ENCODE results near the gene SLC38A6.

Gene SLC38A6

GRCh38 chr14:60980811-60981632, at the start of gene SLC38A6, which contains the start of gene TRMT5:
SLC38A6 (plus strand) TSS chr14:60981245; CDS start chr14:60981278, 33 bp downstream.
TRMT5 (minus strand) TSS chr14:60981079; CDS start chr14:60980973, 106 bp downstream.
- peak; percentile 98 for DNase-seq (ENCODE audit: low read depth)

DNA sequence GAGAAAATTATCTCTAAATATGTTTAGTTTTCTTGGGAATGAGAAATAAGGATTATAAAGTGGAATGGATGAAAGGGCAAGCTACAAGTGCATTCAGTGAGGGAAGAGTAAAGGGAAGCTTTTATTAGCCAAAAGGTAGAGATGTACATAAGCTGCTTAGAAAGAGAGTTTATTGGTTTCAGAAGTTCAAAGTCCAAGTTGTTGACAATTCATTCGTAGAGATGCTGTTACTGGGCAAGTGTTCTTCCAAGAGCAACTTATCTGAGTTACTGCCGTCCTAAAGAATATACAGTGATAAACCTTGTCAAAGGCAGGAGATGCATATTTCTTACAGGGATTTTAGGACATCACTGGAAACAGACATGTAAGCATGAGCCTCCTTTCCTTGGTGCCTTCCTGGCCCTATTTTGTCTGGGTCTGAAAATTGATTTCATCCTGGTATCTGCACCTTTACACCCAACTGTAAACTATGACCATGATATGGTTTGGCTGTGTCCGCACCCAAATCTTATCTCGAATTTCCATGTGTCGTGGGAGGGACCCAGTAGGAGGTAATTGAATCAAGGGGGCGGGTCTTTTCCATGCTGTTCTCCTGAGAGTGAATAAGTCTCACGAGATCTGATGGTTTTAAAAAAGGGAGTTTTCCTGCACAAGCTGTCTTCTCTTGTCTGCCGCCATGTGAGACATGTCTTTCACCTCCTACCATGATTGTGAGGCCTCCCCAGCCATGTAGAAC, 47.0 kb upstream of the SLC38A6 start:
- DNase-seq (ENCODE audit: low read depth) = no peak

DNA sequence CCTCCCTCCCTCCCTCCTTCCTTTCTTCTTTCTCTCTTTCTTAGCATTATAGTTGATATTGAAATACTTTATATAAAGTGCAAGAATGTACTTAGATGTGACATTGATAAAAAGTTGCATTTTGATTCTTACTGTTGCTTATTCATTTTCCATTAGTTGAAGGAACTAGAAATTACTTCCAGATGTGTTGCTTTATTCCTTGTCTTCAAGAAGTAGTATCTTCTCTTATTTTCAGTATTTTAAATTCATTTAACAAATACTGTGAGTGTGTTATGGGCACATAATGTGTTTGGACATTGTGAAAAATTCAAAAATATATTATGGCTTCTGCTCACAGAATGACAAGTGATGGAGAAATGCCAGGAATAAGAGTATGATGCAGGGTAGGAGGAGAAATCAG, 45.7 kb upstream of the SLC38A6 start:
- no peak for DNase-seq (ENCODE audit: low read depth)

DNA sequence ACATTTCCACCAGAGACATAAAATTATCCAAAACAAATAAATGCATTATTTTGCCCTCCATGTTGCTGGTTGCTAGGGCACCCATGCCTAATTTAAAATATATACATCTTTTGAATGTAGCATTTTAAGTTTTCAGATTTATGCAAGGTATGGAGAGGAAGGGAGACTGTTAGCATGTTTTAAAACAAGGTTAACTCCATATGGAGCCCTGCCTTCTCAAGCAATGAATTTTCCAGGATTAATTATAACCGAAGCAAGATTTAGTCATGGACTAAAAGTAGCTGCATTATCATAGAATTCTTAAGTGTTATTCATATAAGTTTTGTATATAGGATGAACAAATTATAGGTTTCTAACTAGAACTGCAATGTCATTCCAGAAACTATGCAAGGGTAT, 37.4 kb upstream of the SLC38A6 start:
- no peak for DNase-seq (ENCODE audit: low read depth)

- DNase-seq (ENCODE audit: low read depth) = no peak
Observed at GRCh38 chr14:60944204-60944603, 36.8 kb upstream of the SLC38A6 start.

DNA sequence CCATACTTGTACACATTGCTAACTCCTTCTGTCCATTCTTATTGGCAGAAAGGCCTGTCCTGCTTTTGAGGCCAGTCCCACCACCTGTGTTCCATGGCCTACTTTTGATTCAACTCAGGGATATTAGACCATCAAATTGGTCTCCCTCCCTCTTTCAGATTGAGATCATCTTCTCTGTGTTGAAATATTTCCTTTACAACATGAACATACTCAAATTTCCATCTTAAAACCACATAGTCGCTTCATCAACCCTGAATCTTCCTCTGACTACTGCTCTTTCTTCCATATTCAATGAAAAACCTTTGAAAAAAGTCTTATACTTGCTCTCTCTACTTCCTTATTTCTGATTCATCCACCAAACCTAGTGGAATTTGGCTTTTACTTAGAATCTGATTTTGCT, 35.1 kb upstream of the SLC38A6 start:
- no peak for DNase-seq (ENCODE audit: low read depth)

GRCh38 chr14:60946773-60947172, 34.3 kb upstream of the SLC38A6 start:
- DNase-seq (ENCODE audit: low read depth) = no peak

- no peak for DNase-seq (ENCODE audit: low read depth)
Observed at GRCh38 chr14:60951776-60952435, 29.1 kb upstream of the SLC38A6 start.

- DNase-seq (ENCODE audit: low read depth) = no peak
Observed at GRCh38 chr14:60956202-60956601, 24.8 kb upstream of the SLC38A6 start.

DNA sequence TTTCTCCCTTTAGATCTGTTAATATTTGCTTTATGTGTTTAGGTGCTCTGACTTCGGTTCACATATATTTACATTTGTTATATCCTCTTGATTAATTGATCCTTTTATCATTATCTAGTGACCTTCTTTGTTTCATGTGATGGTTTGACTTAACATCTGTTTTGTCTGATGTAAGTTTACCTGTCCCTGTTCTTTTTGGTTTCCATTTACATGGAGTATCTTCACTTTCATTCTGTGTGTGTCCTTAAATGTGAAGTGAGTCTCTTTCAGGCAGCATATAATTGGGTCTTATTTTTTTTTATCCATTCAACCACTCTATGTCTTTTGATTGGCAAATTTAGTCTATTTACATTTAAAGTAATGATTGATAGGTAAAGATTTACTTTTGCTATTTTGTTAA, 24.4 kb upstream of the SLC38A6 start:
- DNase-seq (ENCODE audit: low read depth) = no peak

DNA sequence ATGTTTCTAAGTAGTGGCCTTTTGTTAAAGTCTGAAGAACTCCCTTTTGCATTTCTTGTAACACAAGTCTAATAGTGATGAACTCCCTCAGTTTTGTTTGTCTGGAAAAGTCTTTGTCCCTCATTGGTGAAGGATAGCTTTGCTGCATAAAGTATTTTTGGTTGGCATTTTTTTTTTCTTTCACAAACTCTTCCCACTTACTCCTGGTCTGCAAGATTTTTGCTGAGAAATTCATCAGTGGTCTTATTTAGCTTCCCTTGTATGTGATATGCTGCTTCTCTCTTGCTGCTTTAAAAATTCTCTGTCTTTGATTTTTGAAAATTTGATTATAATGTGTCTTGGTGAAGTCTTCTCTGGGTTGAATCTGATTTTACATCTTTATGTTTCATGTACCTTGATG, 22.9 kb upstream of the SLC38A6 start:
- DNase-seq (ENCODE audit: low read depth) = no peak

DNA sequence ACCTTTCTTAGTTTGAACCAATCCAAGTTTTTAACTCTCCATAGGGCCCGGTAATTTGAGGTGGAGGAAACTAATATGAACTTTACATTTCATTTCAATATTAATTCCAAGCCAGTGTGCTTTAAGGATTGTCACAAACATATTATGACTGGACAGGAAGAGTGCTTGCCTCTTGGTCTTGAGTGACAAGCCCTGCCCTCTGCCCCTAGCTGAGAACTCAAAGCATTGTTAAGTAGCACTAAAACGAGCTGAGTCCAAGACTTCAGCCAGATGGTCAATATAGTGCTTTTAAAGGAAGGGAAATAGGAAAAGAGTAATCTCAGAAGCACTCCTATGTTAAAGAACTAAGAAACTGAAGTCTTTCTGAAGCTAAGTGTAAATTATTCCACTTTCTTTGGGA, 17.3 kb upstream of the SLC38A6 start:
- no peak for DNase-seq (ENCODE audit: low read depth)

DNA sequence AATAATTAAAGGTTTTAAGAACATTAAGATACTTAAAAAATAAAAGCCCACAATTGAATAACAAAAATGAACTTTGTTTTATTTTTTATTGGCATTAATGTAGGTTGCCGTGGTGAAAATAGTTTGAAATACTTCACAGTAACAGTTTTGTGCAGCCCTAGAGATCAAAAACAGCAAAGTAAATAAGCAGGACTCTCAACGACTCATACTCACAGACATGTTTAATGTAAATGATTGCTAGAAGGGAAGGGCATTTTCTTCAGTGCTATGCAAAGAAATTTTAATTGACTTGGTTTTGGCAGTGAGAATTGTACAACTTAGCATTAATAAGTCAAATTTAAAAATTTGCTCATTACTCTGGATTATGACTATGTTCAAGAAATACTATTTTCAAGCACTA, 16.1 kb upstream of the SLC38A6 start:
- peak; percentile 32 for DNase-seq (ENCODE audit: low read depth)

GRCh38 chr14:60965402-60965801, 15.6 kb upstream of the SLC38A6 start:
- DNase-seq (ENCODE audit: low read depth) = peak; percentile 64

DNA sequence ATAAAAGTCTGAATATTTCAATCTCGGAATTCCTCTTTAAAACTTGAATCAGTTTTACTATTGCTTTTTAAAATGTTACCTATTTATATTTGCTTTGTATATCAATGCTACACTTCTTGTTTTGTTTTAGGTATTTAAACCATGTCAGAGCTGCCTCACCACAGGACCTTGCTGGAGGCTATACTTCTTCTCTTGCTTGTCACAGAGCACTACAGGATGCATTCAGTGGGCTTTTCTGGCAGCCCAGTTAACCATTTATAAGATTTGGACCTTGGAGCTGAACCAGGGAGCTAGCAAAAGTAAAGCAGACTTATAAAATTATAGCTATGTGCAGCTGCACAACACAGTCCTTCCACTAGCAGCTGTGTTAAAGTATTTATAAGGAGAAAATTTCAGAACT, 12.9 kb upstream of the SLC38A6 start:
- no peak for DNase-seq (ENCODE audit: low read depth)

- DNase-seq (ENCODE audit: low read depth) = no peak
Observed at GRCh38 chr14:60968671-60969070, 12.4 kb upstream of the SLC38A6 start.

GRCh38 chr14:60970146-60970545, 10.9 kb upstream of the SLC38A6 start:
- DNase-seq (ENCODE audit: low read depth) = no peak

DNA sequence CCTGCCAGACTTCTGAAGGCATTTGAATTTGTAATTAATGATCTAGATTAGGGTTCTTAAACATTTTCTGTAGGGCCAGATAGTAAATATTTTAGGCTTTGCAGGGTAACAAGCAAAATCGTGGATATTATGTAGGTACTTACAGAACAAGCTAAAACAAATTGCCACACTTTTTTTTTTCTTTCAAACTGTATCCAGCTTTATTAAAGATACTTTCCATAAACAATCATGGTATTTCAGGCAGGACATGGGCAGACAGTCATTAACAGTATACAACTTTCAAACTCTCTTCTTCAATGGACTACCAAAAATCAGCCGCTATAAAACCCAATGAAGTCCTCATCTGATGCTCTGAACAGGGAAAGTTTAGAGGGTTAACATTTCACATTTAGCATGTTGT, 9.8 kb upstream of the SLC38A6 start:
- DNase-seq (ENCODE audit: low read depth) = no peak

DNA sequence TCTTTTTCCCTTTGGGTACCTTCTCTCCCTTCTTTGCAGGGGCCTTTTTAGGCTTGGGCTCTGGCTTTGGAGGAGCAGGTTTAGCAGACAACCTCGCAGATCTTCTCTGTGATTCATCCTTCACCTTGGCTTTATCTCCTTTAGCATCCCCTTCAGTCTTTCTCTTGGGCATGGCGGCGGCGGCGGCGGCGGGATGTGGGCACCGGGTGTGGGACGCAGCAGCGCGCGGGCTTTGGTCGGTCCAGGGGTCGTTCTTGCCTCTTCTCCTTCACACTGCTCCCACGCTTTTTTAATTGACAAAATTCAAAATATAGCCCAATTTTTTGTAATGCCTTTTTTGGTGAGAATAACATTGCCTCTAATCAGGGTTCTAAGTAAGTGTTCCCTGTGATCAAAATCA, 8.8 kb upstream of the SLC38A6 start:
- no peak for DNase-seq (ENCODE audit: low read depth)

GRCh38 chr14:60973070-60973469, 8.0 kb upstream of the SLC38A6 start:
- no peak for DNase-seq (ENCODE audit: low read depth)

DNA sequence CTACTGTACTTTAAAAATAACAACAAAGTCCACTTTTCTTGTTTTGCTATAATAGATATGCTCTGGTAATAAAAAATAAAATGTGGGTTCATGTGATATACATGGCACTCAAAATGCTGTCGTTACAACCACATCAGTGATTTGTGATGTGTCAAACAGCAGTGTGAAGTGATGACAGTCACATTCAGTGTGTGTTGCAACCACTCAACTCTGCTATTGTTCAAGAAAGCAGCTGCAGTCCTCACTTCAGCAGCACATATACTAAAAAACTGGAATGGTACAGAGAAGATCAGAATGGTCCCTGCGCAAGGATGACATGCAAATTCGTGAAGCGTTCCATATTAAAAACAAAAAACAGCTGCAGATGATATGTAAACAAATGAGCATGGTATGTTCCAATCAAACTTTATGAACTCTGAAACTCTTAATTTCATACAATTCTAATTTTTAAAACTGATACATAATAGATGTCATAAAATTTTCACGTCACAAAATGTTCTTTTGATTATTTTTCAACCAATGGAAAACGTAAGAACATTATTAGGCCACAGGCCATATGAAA, 6.9 kb upstream of the SLC38A6 start:
- DNase-seq (ENCODE audit: low read depth) = no peak

DNA sequence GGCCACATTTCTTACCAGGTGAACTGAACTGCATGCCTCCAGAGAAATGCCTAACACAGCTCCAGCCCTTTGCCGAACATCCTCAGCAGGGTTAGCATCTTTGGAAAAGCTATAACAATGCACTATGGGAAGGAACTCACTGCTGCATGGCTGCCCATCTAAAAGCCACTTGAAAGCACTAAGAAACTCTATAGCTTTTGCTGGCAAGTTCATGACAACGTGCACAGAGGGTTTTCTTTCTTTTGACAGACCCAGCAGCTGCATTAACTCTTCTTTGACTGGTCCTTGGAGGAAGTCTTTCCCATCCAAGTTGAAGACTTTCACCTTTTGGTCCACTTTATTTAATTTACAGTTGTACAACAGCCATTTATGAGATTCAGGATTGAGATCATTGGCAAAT, 5.5 kb upstream of the SLC38A6 start:
- no peak for DNase-seq (ENCODE audit: low read depth)

GRCh38 chr14:60977847-60978246, 3.2 kb upstream of the SLC38A6 start:
- no peak for DNase-seq (ENCODE audit: low read depth)

All from ELR (cell line).